Measurements from ENCODE around the gene GATA6.

- TF ChIP-seq TAF1 (IDR thresholded peaks at IDR 0.05; ENCODE audit: borderline replicate concordance, low read depth, low read length) (no peak), SRF (IDR thresholded peaks at IDR 0.05; ENCODE audit: low read depth in 2 of 2, low read length in 2 of 2) (no peak), CTCF (IDR thresholded peaks at IDR 0.05 in 2 of 3, conservative IDR thresholded peaks at IDR 0.05 in 1 of 3; ENCODE audit: control insufficient read depth in 2 of 3, extremely low read depth in 1 of 3, insufficient read depth in 1 of 3, low read depth in 3 of 3, low read length in 3 of 3) (no peak), SP1 (IDR thresholded peaks at IDR 0.05; ENCODE audit: low read depth, low read length) (no peak), ZNF24 (IDR thresholded peaks at IDR 0.05) (no peak), BHLHE40 (IDR thresholded peaks at IDR 0.05; ENCODE audit: borderline replicate concordance in 1 of 2, low read depth in 2 of 2, low read length in 1 of 2) (no peak), RAD21 (IDR thresholded peaks at IDR 0.05; ENCODE audit: insufficient read depth, low read depth, low read length) (no peak), CHD4 (IDR thresholded peaks at IDR 0.05) (no peak), CEBPB (IDR thresholded peaks at IDR 0.05; ENCODE audit: borderline replicate concordance in 1 of 2, low read depth in 2 of 2, low read length in 2 of 2) (no peak), ATF7 (IDR thresholded peaks at IDR 0.05; ENCODE audit: low read depth) (no peak), MXI1 (IDR thresholded peaks at IDR 0.05; ENCODE audit: low read depth, low read length) (no peak)
Observed at GRCh38 chr18:22179174-22179573, 9.8 kb downstream of the GATA6 start.

All from GM12878 (cell line).